ENCODE results near the gene NTRK3. TPM values are rescaled to one million over a fixed set of nuclear protein-coding genes. Genes with fewer than 3 reads are reported as not detected.

The NTRK3 gene
- total and polyA plus RNA-seq, 4 donors = 0.21 to 2.9 (median 0.32) TPM

DNA sequence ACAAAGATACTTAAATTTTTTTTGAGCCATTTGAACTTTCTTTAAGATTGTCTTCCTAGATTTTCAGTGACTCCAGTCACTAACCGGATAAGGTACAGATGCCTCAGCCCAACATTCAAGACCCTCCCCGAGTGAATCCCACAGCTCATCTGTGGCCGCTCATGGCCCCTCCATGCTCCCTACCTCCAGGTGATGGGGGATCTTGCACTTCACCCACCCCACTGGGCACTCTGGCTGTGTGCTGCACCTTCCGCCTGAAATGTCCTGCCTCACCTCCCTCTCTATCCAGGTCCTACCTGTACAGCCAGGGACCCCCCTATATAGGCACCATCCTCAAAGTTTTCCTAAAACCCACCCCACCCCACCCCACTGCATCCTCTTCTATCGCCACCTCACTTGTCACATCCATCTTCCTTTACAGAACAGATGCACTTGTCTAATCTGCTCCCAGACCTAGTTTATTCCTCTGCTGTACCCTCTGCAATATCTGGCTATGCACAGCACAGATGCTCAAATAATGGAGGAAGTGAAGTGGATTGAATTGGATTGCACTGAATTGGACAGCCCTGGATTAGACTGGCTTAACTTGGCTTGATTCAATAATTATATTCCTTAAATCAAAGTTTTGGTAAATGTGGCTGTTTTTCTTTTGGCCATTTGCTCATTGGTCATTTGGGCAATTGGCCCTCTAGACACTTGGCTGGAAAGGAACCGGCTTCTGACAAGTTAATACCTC lies 24.5 kb downstream of the NTRK3 start:
- H3K9ac ChIP-seq (ENCODE audit: low read depth in 1 of 2, low read length in 2 of 2) = no peak overlapping the region
- H3K27ac ChIP-seq (ENCODE audit: low read depth in 1 of 2, low read length in 2 of 2) = no peak overlapping the region
- TF ChIP-seq HNF4A (conservative IDR thresholded peaks at IDR 0.05) (no peak), NR2F2 (IDR thresholded peaks at IDR 0.05) (no peak), JUND (IDR thresholded peaks at IDR 0.05) (no peak), GABPA (IDR thresholded peaks at IDR 0.05 in 1 of 2, conservative IDR thresholded peaks at IDR 0.05 in 1 of 2) (no peak), RXRA (IDR thresholded peaks at IDR 0.05) (no peak), HNF4G (IDR thresholded peaks at IDR 0.05) (no peak), FOXA2 (IDR thresholded peaks at IDR 0.05) (no peak), TAF1 (conservative IDR thresholded peaks at IDR 0.05) (no peak), FOXA1 (IDR thresholded peaks at IDR 0.05) (no peak), SP1 (IDR thresholded peaks at IDR 0.05) (no peak), RAD21 (IDR thresholded peaks at IDR 0.05) (no peak)
- TF ChIP-seq, protein P1, sequence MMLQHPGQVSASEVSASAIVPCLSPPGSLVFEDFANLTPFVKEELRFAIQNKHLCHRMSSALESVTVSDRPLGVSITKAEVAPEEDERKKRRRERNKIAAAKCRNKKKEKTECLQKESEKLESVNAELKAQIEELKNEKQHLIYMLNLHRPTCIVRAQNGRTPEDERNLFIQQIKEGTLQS (IDR thresholded peaks at IDR 0.05) = no peak
- TF ChIP-seq, protein P2, sequence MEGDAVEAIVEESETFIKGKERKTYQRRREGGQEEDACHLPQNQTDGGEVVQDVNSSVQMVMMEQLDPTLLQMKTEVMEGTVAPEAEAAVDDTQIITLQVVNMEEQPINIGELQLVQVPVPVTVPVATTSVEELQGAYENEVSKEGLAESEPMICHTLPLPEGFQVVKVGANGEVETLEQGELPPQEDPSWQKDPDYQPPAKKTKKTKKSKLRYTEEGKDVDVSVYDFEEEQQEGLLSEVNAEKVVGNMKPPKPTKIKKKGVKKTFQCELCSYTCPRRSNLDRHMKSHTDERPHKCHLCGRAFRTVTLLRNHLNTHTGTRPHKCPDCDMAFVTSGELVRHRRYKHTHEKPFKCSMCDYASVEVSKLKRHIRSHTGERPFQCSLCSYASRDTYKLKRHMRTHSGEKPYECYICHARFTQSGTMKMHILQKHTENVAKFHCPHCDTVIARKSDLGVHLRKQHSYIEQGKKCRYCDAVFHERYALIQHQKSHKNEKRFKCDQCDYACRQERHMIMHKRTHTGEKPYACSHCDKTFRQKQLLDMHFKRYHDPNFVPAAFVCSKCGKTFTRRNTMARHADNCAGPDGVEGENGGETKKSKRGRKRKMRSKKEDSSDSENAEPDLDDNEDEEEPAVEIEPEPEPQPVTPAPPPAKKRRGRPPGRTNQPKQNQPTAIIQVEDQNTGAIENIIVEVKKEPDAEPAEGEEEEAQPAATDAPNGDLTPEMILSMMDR (IDR thresholded peaks at IDR 0.05; ENCODE audit: low read depth, low read length, missing input control) = no peak
- TF ChIP-seq, protein P3, sequence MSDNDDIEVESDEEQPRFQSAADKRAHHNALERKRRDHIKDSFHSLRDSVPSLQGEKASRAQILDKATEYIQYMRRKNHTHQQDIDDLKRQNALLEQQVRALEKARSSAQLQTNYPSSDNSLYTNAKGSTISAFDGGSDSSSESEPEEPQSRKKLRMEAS (IDR thresholded peaks at IDR 0.05) = no peak
- no peak for DNase-seq (ENCODE audit: low spot score)
- H3K36me3 ChIP-seq (ENCODE audit: control insufficient read depth in 4 of 4, insufficient read depth in 3 of 4, low read depth in 1 of 4, low read length in 3 of 4) = no peaks in the 10 kb centered on the region
- H3K4me3 ChIP-seq (ENCODE audit: low read depth in 1 of 3, low read length in 3 of 3) = no peak overlapping the region
- WGBS = 83% methylated on average over 6 of the region's 6 CpGs
- no peaks in the 10 kb centered on the region for H3K9me3 ChIP-seq (ENCODE audit: control insufficient read depth in 4 of 4, low read length in 3 of 4)
- no peaks in the 10 kb centered on the region for H3K4me1 ChIP-seq (ENCODE audit: control insufficient read depth in 4 of 4, insufficient read depth in 4 of 4, low read length in 3 of 4)
- H3K27me3 ChIP-seq (ENCODE audit: control insufficient read depth in 4 of 4, insufficient read depth in 4 of 4, low read length in 3 of 4) = peaks cover 0 to 3% (median 0%) of the 10 kb centered on the region in 4 donors

DNA sequence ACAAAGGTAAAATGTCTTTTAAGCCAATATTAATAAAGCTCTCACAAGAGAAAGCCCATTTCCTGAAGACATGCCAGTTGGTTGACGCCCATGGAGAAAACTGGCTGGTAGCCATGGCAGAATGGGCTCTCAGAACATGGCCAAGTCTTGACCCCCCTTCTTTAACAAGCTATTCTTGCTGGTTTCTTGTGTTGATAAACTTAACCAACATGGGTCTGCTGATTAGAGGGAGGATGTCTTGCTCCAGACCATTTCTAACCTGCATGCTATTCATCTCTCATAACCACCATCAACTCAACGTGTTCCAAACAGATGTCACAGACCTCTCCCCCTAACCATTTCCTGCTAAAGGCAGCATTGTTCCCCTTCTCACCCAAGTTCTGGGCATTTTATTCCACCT lies 25.7 kb downstream of the NTRK3 start:
- no peak for TF ChIP-seq NR2F2 (IDR thresholded peaks at IDR 0.05)
- TF ChIP-seq HNF4G (IDR thresholded peaks at IDR 0.05) = no peak
- no peak for TF ChIP-seq RXRA (IDR thresholded peaks at IDR 0.05)
- no peak for TF ChIP-seq FOXA2 (IDR thresholded peaks at IDR 0.05)
- no peak for TF ChIP-seq RAD21 (IDR thresholded peaks at IDR 0.05)
- no peak for TF ChIP-seq EGR1 (IDR thresholded peaks at IDR 0.05; ENCODE audit: low read depth in 2 of 2)
- TF ChIP-seq FOXA1 (IDR thresholded peaks at IDR 0.05) = no peak
- TF ChIP-seq, protein P1 (IDR thresholded peaks at IDR 0.05) = no peak
- TF ChIP-seq, protein P3 (IDR thresholded peaks at IDR 0.05) = no peak
- TF ChIP-seq, protein P4, sequence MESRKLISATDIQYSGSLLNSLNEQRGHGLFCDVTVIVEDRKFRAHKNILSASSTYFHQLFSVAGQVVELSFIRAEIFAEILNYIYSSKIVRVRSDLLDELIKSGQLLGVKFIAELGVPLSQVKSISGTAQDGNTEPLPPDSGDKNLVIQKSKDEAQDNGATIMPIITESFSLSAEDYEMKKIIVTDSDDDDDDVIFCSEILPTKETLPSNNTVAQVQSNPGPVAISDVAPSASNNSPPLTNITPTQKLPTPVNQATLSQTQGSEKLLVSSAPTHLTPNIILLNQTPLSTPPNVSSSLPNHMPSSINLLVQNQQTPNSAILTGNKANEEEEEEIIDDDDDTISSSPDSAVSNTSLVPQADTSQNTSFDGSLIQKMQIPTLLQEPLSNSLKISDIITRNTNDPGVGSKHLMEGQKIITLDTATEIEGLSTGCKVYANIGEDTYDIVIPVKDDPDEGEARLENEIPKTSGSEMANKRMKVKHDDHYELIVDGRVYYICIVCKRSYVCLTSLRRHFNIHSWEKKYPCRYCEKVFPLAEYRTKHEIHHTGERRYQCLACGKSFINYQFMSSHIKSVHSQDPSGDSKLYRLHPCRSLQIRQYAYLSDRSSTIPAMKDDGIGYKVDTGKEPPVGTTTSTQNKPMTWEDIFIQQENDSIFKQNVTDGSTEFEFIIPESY (IDR thresholded peaks at IDR 0.05) = no peak
- TF ChIP-seq JUND (IDR thresholded peaks at IDR 0.05) = no peak
- no peak for TF ChIP-seq YY1 (IDR thresholded peaks at IDR 0.05)
- TF ChIP-seq, protein P2 (IDR thresholded peaks at IDR 0.05; ENCODE audit: low read depth, low read length, missing input control) = no peak
- TF ChIP-seq, protein P5, sequence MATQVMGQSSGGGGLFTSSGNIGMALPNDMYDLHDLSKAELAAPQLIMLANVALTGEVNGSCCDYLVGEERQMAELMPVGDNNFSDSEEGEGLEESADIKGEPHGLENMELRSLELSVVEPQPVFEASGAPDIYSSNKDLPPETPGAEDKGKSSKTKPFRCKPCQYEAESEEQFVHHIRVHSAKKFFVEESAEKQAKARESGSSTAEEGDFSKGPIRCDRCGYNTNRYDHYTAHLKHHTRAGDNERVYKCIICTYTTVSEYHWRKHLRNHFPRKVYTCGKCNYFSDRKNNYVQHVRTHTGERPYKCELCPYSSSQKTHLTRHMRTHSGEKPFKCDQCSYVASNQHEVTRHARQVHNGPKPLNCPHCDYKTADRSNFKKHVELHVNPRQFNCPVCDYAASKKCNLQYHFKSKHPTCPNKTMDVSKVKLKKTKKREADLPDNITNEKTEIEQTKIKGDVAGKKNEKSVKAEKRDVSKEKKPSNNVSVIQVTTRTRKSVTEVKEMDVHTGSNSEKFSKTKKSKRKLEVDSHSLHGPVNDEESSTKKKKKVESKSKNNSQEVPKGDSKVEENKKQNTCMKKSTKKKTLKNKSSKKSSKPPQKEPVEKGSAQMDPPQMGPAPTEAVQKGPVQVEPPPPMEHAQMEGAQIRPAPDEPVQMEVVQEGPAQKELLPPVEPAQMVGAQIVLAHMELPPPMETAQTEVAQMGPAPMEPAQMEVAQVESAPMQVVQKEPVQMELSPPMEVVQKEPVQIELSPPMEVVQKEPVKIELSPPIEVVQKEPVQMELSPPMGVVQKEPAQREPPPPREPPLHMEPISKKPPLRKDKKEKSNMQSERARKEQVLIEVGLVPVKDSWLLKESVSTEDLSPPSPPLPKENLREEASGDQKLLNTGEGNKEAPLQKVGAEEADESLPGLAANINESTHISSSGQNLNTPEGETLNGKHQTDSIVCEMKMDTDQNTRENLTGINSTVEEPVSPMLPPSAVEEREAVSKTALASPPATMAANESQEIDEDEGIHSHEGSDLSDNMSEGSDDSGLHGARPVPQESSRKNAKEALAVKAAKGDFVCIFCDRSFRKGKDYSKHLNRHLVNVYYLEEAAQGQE (IDR thresholded peaks at IDR 0.05) = no peak
- TF ChIP-seq SP1 (IDR thresholded peaks at IDR 0.05) = no peak
- TF ChIP-seq GABPA (IDR thresholded peaks at IDR 0.05 in 1 of 2, conservative IDR thresholded peaks at IDR 0.05 in 1 of 2) = no peak
- TF ChIP-seq TAF1 (conservative IDR thresholded peaks at IDR 0.05) = no peak
- no peak for TF ChIP-seq HNF4A (conservative IDR thresholded peaks at IDR 0.05)
- H3K4me3 ChIP-seq (ENCODE audit: low read depth in 1 of 3, low read length in 3 of 3) = no peak overlapping the region
- H3K9me3 ChIP-seq (ENCODE audit: control insufficient read depth in 4 of 4, low read length in 3 of 4) = no peaks in the 10 kb centered on the region
- no peaks in the 10 kb centered on the region for H3K4me1 ChIP-seq (ENCODE audit: control insufficient read depth in 4 of 4, insufficient read depth in 4 of 4, low read length in 3 of 4)
- 50% methylated on average over 2 of the region's 2 CpGs for WGBS
- H3K27me3 ChIP-seq (ENCODE audit: control insufficient read depth in 4 of 4, insufficient read depth in 4 of 4, low read length in 3 of 4) = peaks cover 0 to 3% (median 0%) of the 10 kb centered on the region in 4 donors
- no peak overlapping the region for H3K27ac ChIP-seq (ENCODE audit: low read depth in 1 of 2, low read length in 2 of 2)
- no peak overlapping the region for H3K9ac ChIP-seq (ENCODE audit: low read depth in 1 of 2, low read length in 2 of 2)
- DNase-seq (ENCODE audit: low spot score) = no peak
- no peaks in the 10 kb centered on the region for H3K36me3 ChIP-seq (ENCODE audit: control insufficient read depth in 4 of 4, insufficient read depth in 3 of 4, low read depth in 1 of 4, low read length in 3 of 4)
